Upper lobe of left lung (tissue), 6 donors: ENCODE measurements around the gene AMPD1. TPM values are rescaled to one million over a fixed set of nuclear protein-coding genes. Genes with fewer than 3 reads are reported as not detected.

Experiments used
- ATAC-seq, 2 donors: fragments of 200-7000 bp; cut with Tn5 transposase; one replicate each; pipeline ENCODE4 v1.9.1; 2022; ENCODE audit warnings: mild to moderate bottlenecking in 2 of 2, moderate library complexity in 2 of 2; ENCODE audit not compliant: low FRiP score in 2 of 2
- DNase-seq, 2 donors: peaks; one replicate each; pipeline ENCODE4 v3.0.0-alpha.2; 2019 to 2020
- H3K27ac ChIP-seq, 4 donors: fragments of 200-600 bp; sonication (generic); one replicate each; pipeline ENCODE4 v1.5.1; 2016 to 2019
- H3K27me3 ChIP-seq, 4 donors: fragments of 200-600 bp; sonication (generic); one replicate each; pipeline ENCODE4 v1.5.1; 2017 to 2019
- H3K36me3 ChIP-seq, 4 donors: fragments of 200-600 bp; sonication (generic); one replicate each; pipeline ENCODE4 v1.5.1; 2016 to 2019
- H3K4me1 ChIP-seq, 4 donors: fragments of 200-600 bp; sonication (generic); one replicate each; pipeline ENCODE4 v1.5.1; 2018 to 2019
- H3K4me3 ChIP-seq, 4 donors: fragments of 200-600 bp; sonication (generic); one replicate each; pipeline ENCODE4 v1.5.1; 2017 to 2019; ENCODE audit warnings: mild to moderate bottlenecking in 2 of 4, moderate library complexity in 1 of 4
- H3K9me3 ChIP-seq, 4 donors: fragments of 200-600 bp; sonication (generic); one replicate each; pipeline ENCODE4 v1.5.1; 2018 to 2019
- CTCF ChIP-seq, 6 experiments: fragments of 450-650 bp in 4 of 6; fragments of 200-600 bp in 2 of 6; sonication (generic) in 2 of 6; IDR thresholded peaks; one replicate each; pipeline ENCODE4 v1.5.1; 2016 to 2019; ENCODE audit warnings: antibody characterized with exemption in 6 of 6
- EP300 ChIP-seq, 4 donors: sonication (generic); formaldehyde crosslinking; IDR thresholded peaks; one replicate each; pipeline ENCODE4 v1.5.1; 2017; ENCODE audit warnings: antibody characterized with exemption in 4 of 4, control low read depth in 2 of 4
- POLR2A ChIP-seq, 4 donors: fragments of 450-650 bp; IDR thresholded peaks; one replicate each; pipeline ENCODE4 v1.5.1; 2016 to 2017; ENCODE audit warnings: antibody characterized with exemption in 4 of 4, mild to moderate bottlenecking in 2 of 4
- POLR2AphosphoS5 ChIP-seq, 2 donors: sonication (generic); formaldehyde crosslinking; IDR thresholded peaks; one replicate each; pipeline ENCODE4 v1.5.1; 2017; ENCODE audit warnings: antibody characterized with exemption in 2 of 2
- WGBS, 2 donors: methylation state at CpG; one replicate each; pipeline ENCODE4 v1.1.5; 2017 to 2018; 5-methylcytosine and 5-hydroxymethylcytosine counted together
- total RNA-seq, 6 donors: library from RNA; depleted of rRNA in 4 of 6; stranded (reverse); fragments of >200 nt in 4 of 6; gene quantifications; one replicate each; pipeline versions ENCODE4 v1.1.0 to v1.2.1, GENCODE V29; 2016 to 2021
- donor health status: DM: no; HTN: no; CAD: no; lungs with moderate emphysema.
- donor health status: DM: no; HTN: yes; CAD: no; lungs with severe emphysema.

AMPD1 gene
- total RNA-seq, 6 donors from 2014 or later: 0.26 to 0.77 (median 0.30) TPM; not detected in 3

DNA sequence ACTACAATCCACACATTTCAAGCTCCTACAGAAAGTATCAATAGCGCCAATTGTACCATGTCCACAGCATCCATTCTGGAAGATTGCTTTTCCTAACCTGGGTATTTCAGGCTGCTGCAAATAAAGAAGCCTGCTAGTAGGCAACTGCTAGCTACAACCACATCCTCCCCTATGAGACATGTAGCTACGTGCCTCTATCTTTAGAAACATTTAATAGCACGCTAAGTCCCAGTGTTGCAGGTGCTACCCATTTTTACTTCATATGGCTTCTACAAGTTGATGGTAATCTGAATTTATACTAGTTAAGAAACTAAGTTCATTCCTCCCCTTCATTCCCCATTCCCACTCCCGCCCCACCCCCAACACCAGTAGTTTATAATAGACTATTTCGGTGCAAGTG, 7.4 kb upstream of the AMPD1 start:
- TF ChIP-seq POLR2AphosphoS5 (IDR thresholded peaks at IDR 0.05): no peak
- no peak for TF ChIP-seq EP300 (IDR thresholded peaks at IDR 0.05)
- TF ChIP-seq CTCF (IDR thresholded peaks at IDR 0.05): no peak
- no peak for TF ChIP-seq POLR2A (IDR thresholded peaks at IDR 0.05)
- 96% methylated on average over 5 of the region's 5 CpGs for WGBS, 2 donors
- Histone ChIP-seq H3K9me3 (no peaks in the 10 kb centered on the region), H3K27ac (no peak overlapping the region), H3K4me3 (no peak overlapping the region), H3K4me1 (no peaks in the 10 kb centered on the region), H3K36me3 (peaks cover 9 to 27% (median 14%) of the 10 kb centered on the region in 4 donors), H3K27me3 (no peaks in the 10 kb centered on the region)
- DNase-seq (no peak), ATAC-seq (no peak)

DNA sequence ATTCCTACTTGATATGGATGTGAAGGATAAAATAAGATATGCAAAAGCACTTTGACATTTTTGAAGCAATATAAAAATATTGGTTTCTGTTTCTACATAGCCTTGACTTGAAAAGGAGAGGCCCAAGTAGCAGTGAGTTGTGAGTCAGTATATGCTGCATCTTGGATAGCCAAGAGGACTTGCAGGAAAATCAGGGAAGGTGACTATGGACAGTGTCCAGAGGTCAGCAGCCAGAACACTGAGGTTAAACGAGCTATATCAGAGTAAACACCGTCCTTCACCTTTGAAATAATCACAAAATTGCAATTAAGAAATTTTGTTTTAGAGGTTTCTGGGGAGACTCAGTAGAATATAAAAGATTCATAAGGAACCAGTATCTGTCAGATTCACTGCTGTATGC, 6.6 kb upstream of the AMPD1 start:
- H3K27me3 ChIP-seq: no peaks in the 10 kb centered on the region
- 69 to 79% methylated on average over 2 of the region's 2 CpGs for WGBS, 2 donors
- TF ChIP-seq EP300 (IDR thresholded peaks at IDR 0.05) (no peak), POLR2AphosphoS5 (IDR thresholded peaks at IDR 0.05) (no peak), POLR2A (IDR thresholded peaks at IDR 0.05) (no peak), CTCF (IDR thresholded peaks at IDR 0.05) (no peak)
- H3K9me3 ChIP-seq: no peaks in the 10 kb centered on the region
- H3K36me3 ChIP-seq: peaks cover under 1 to 19% (median 6%) of the 10 kb centered on the region in 4 donors
- DNase-seq (no peak), ATAC-seq (no peak)
- no peak overlapping the region for H3K27ac ChIP-seq
- no peaks in the 10 kb centered on the region for H3K4me1 ChIP-seq
- H3K4me3 ChIP-seq: no peak overlapping the region

- Histone ChIP-seq H3K36me3 (peaks cover 0 to under 1% (median 0%) of the 10 kb centered on the region in 4 donors), H3K4me1 (no peaks in the 10 kb centered on the region), H3K9me3 (no peaks in the 10 kb centered on the region), H3K27ac (no peak overlapping the region), H3K27me3 (no peaks in the 10 kb centered on the region), H3K4me3 (no peak overlapping the region)
- DNase-seq (no peak), ATAC-seq (no peak)
- 40 to 46% methylated on average over 4 of the region's 4 CpGs for WGBS, 2 donors
- TF ChIP-seq CTCF (IDR thresholded peaks at IDR 0.05) (no peak), POLR2A (IDR thresholded peaks at IDR 0.05) (no peak), EP300 (IDR thresholded peaks at IDR 0.05) (no peak), POLR2AphosphoS5 (IDR thresholded peaks at IDR 0.05) (no peak)
Observed at GRCh38 chr1:114700036-114700600, 4.8 kb upstream of the AMPD1 start.

- TF ChIP-seq EP300 (IDR thresholded peaks at IDR 0.05) (no peak), POLR2A (IDR thresholded peaks at IDR 0.05) (no peak), CTCF (IDR thresholded peaks at IDR 0.05) (no peak), POLR2AphosphoS5 (IDR thresholded peaks at IDR 0.05) (no peak)
- Histone ChIP-seq H3K9me3 (no peaks in the 10 kb centered on the region), H3K4me1 (no peaks in the 10 kb centered on the region), H3K27me3 (no peaks in the 10 kb centered on the region), H3K27ac (no peak overlapping the region), H3K36me3 (no peaks in the 10 kb centered on the region), H3K4me3 (no peak overlapping the region)
- ATAC-seq (no peak), DNase-seq (no peak)
Observed at GRCh38 chr1:114696810-114697209, 1.5 kb upstream of the AMPD1 start.
